Aorta (tissue), 5 donors: ENCODE data around the gene HBZ. TPM values are rescaled to one million over a fixed set of nuclear protein-coding genes. Genes with fewer than 3 reads are reported as not detected.

Experiments used
- ATAC-seq: fragments of 200-7000 bp; cut with Tn5 transposase; one replicate; pipeline ENCODE4 v1.9.1; 2022; ENCODE audit warnings: moderate library complexity; ENCODE audit not compliant: low FRiP score
- DNase-seq, 2 donors: peaks; one replicate each; pipeline ENCODE4 v3.0.0-alpha.2; 2020
- H3K27ac ChIP-seq, 2 donors: one replicate each; pipeline ENCODE4 v1.5.1; 2013; ENCODE audit warnings: low read length in 2 of 2, mild to moderate bottlenecking in 2 of 2, moderate library complexity in 2 of 2, control low read depth in 1 of 2, inconsistent platforms in 1 of 2, low read depth in 1 of 2
- H3K27me3 ChIP-seq, 2 donors: one replicate each; pipeline ENCODE4 v1.6.1; 2013; ENCODE audit warnings: control low read depth in 1 of 2, low read length in 1 of 2, mild to moderate bottlenecking in 1 of 2, moderate library complexity in 1 of 2; ENCODE audit not compliant: insufficient read depth in 2 of 2, control insufficient read depth in 1 of 2
- H3K36me3 ChIP-seq, 2 donors: one replicate each; pipeline ENCODE4 v1.6.1; 2013; ENCODE audit warnings: control low read depth in 1 of 2, low read length in 1 of 2, mild to moderate bottlenecking in 1 of 2; ENCODE audit not compliant: insufficient read depth in 2 of 2, control insufficient read depth in 1 of 2
- H3K4me1 ChIP-seq, 2 donors: one replicate each; pipeline ENCODE4 v1.6.1; 2013; ENCODE audit warnings: low read length in 2 of 2, control low read depth in 1 of 2, mild to moderate bottlenecking in 1 of 2, moderate library complexity in 1 of 2; ENCODE audit not compliant: insufficient read depth in 2 of 2, control insufficient read depth in 1 of 2
- H3K4me3 ChIP-seq, 2 donors: one replicate each; pipeline ENCODE4 v1.5.1; 2013; ENCODE audit warnings: low read length in 2 of 2, control low read depth in 1 of 2, mild to moderate bottlenecking in 1 of 2
- H3K9me3 ChIP-seq: one replicate; pipeline ENCODE4 v1.6.1; 2013; ENCODE audit warnings: mild to moderate bottlenecking, low read length; ENCODE audit not compliant: control insufficient read depth
- WGBS, 2 donors: extraction: QIAGEN DNeasy Blood & Tissue Kit; methylation state at CpG; one replicate each; pipeline ENCODE4 v1.1.7; 2013; 5-methylcytosine and 5-hydroxymethylcytosine counted together
- intact Hi-C, 2 donors: fragments of 100-400 bp; cut with DNase I; formaldehyde crosslinking; loops; one replicate each; pipeline versions ENCODE4 v1.14.2 to v1.15.0; 2022
- polyA plus RNA-seq, 2 donors: library from polyadenylated mRNA; stranded (reverse); fragments of 200-250 nt; gene quantifications; one replicate each; pipeline ENCODE4 v1.2.3, GENCODE V29; 2013
- total RNA-seq, 2 donors: library from RNA; stranded (reverse); fragmentation: NEBNext Ultra II Directional; extraction: Animal tissue kit (Norgen Biotek cat#: 25700); gene quantifications; one replicate each; pipeline ENCODE4 v1.2.1, GENCODE V29; 2021
- donor health status: healthy with polysubstance abuse.
- donor health status: Bipolar disorder and iron deficiency.
- donor health status: DM: no; HTN: no; CAD: no.
- donor health status: DM: no; HTN: no; CAD: no.
- donor health status: DM: yes; HTN: yes; CAD: no.

Gene HBZ
- total and polyA plus RNA-seq, 4 donors, result not detected

GRCh38 chr16:129075-129474 lies 23.4 kb upstream of the HBZ start:
- H3K4me1 ChIP-seq, result no peaks in the 10 kb centered on the region
- H3K36me3 ChIP-seq, result peaks cover 0 to 2% of the 10 kb centered on the region in 2 donors
- DNase-seq (peak in 1 of 2 donors; percentile 24), ATAC-seq (no peak)
- WGBS, 2 donors, result 99 to 100% methylated on average over 2 of the region's 2 CpGs
- no peaks in the 10 kb centered on the region for H3K27me3 ChIP-seq
- intact Hi-C loops, result no loop called here
- H3K4me3 ChIP-seq, result no peak overlapping the region
- no peaks in the 10 kb centered on the region for H3K9me3 ChIP-seq
- H3K27ac ChIP-seq, result no peak overlapping the region

- 94% methylated on average over 15 of the region's 15 CpGs for WGBS, 2 donors
- Histone ChIP-seq H3K4me3 (no peak overlapping the region), H3K27ac (no peak overlapping the region), H3K9me3 (no peaks in the 10 kb centered on the region), H3K36me3 (peaks cover 0 to 2% of the 10 kb centered on the region in 2 donors), H3K4me1 (no peaks in the 10 kb centered on the region), H3K27me3 (no peaks in the 10 kb centered on the region)
- no peak for DNase-seq
- no peak for ATAC-seq
- intact Hi-C loops, result no loop called here
Observed at GRCh38 chr16:130533-131173, 21.8 kb upstream of the HBZ start.

DNA sequence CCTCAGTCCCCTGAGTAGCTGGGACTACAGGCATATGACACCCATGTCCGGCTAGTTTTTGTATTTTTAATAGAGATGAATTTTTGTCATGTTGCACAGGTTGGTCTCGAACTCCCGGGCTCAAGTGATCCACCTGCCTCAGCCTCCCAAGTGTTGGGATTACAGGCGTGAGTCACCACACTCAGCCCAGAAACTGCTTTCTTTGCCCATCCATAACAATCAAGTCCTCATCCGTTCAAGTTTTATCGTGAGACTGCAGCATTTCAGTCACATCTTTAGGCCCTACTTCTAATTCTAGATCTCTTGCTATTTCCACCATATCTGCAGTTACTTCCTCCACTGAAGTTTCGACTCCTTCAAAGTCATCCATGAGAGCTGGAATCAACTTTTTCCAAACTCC lies 20.3 kb upstream of the HBZ start:
- H3K9me3 ChIP-seq, result no peaks in the 10 kb centered on the region
- no peak overlapping the region for H3K27ac ChIP-seq
- H3K27me3 ChIP-seq, result no peaks in the 10 kb centered on the region
- intact Hi-C loops, result no loop called here
- 92 to 95% methylated on average over 7 of the region's 7 CpGs for WGBS, 2 donors
- no peak overlapping the region for H3K4me3 ChIP-seq
- ATAC-seq (no peak), DNase-seq (no peak)
- no peaks in the 10 kb centered on the region for H3K4me1 ChIP-seq
- H3K36me3 ChIP-seq, result peaks cover 0 to 2% of the 10 kb centered on the region in 2 donors

GRCh38 chr16:133716-134115 lies 18.7 kb upstream of the HBZ start:
- Histone ChIP-seq H3K27ac (no peak overlapping the region), H3K9me3 (no peaks in the 10 kb centered on the region), H3K36me3 (peaks cover 0 to 2% of the 10 kb centered on the region in 2 donors), H3K4me1 (no peaks in the 10 kb centered on the region), H3K4me3 (no peak overlapping the region), H3K27me3 (no peaks in the 10 kb centered on the region)
- intact Hi-C loops, result no loop called here
- 91 to 96% methylated on average over 2 of the region's 2 CpGs for WGBS, 2 donors
- ATAC-seq (no peak), DNase-seq (no peak)

DNA sequence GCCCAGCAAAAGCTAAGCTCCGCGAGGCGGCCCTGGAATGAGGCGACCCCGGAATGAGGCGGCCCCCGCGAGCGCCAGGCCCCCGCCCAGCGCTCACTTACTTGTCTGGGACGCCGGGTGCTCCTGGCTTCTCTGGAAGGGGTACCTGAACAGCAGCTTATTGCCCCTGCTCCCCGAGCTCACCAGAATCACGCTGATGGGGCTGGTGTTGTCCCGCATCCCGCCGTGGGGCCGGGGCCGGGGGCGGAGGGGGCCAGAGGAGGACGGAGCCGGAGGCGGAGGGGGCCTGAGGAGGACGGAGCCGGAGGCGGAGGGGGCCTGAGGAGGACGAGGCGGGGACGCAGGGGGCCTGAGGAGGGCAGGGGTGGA lies 14.4 kb upstream of the HBZ start:
- WGBS, 2 donors, result 1 to 2% methylated on average over 26 to 30 of the region's 30 CpGs
- peak in 1 of 2 donors; percentile 56 for DNase-seq
- peak; percentile 52 for ATAC-seq

DNA sequence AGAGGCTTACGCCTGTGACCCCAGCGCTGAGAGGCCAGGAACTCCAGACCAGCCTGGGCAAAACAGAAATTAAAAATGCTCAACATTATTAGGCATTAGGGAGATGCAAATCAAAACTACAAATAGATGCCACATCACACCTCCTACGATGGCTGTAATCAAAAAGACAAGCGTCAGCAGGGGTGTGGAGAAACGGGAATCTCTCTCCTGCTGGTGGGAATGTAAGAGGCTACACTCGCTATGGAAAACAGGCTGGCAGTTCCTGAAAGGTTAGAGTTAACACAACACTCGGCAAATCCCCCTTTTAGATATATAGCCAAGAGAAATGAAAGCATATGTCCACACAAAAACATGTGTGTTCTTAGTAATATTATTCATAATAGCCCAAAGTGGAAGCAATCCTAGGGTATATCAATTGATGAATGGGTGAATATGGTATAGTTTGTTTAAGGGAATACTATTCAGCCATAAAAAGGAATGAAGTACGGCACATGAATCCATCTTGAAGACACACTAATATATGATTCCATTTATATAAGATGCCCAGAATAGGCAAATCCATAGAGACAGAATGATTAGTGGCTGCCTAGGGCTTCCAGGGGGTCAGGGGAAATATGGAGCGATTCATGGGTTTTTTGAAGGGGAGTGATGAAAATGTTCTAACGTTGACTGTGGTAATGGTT lies 12.1 kb upstream of the HBZ start:
- Histone ChIP-seq H3K4me1 (no peaks in the 10 kb centered on the region), H3K4me3 (no peak overlapping the region), H3K27me3 (no peaks in the 10 kb centered on the region), H3K9me3 (no peaks in the 10 kb centered on the region), H3K27ac (no peak overlapping the region), H3K36me3 (no peaks in the 10 kb centered on the region)
- intact Hi-C loops, result no loop called here
- 47 to 57% methylated on average over 10 of the region's 10 CpGs for WGBS, 2 donors
- DNase-seq (no peak), ATAC-seq (no peak)

More for the DNA sequence above, 14.4 kb upstream of the HBZ start:
- Histone ChIP-seq H3K9me3 (no peaks in the 10 kb centered on the region), H3K4me3 (peak overlapping the region; percentile 92 to 98), H3K27ac (no peak overlapping the region), H3K4me1 (no peaks in the 10 kb centered on the region), H3K36me3 (no peaks in the 10 kb centered on the region), H3K27me3 (no peaks in the 10 kb centered on the region)
- intact Hi-C loops, result no loop called here

GRCh38 chr16:142405-142967 lies 10.0 kb upstream of the HBZ start:
- WGBS, 2 donors, result 71 to 76% methylated on average over 12 of the region's 12 CpGs
- no peaks in the 10 kb centered on the region for H3K36me3 ChIP-seq
- no peaks in the 10 kb centered on the region for H3K27me3 ChIP-seq
- H3K4me3 ChIP-seq, result no peak overlapping the region
- no peak overlapping the region for H3K27ac ChIP-seq
- intact Hi-C loops, result no loop called here
- ATAC-seq (no peak), DNase-seq (no peak)
- no peaks in the 10 kb centered on the region for H3K9me3 ChIP-seq
- no peaks in the 10 kb centered on the region for H3K4me1 ChIP-seq

DNA sequence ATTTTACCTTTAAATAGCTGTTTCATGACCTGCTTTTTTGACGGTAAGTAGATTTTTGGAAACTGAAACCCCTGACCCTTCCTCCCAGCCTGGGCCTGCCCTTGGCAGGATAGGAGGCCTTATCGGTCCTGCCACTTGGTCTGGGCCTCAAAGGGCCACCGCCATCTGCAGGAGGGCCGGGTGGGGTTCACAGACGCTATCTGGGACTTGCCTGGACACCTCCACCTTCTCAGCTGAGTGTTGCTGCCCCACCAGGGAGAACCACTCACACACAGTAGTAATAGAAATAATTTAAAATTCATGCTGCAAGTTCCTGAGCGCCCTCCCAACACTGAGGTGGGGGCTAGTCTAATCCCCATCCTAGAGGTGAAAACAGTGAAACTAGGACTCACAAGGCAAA lies 9.4 kb upstream of the HBZ start:
- DNase-seq, result no peak
- Histone ChIP-seq H3K9me3 (no peaks in the 10 kb centered on the region), H3K4me3 (no peak overlapping the region), H3K27ac (no peak overlapping the region), H3K4me1 (no peaks in the 10 kb centered on the region), H3K36me3 (no peaks in the 10 kb centered on the region), H3K27me3 (no peaks in the 10 kb centered on the region)
- ATAC-seq, result no peak
- WGBS, 2 donors, result 81% methylated on average over 6 of the region's 6 CpGs
- intact Hi-C loops, result no loop called here

GRCh38 chr16:143456-143855 lies 9.0 kb upstream of the HBZ start:
- DNase-seq (no peak), ATAC-seq (no peak)
- H3K4me1 ChIP-seq, result no peaks in the 10 kb centered on the region
- no peak overlapping the region for H3K4me3 ChIP-seq
- H3K27me3 ChIP-seq, result no peaks in the 10 kb centered on the region
- H3K9me3 ChIP-seq, result no peaks in the 10 kb centered on the region
- no peaks in the 10 kb centered on the region for H3K36me3 ChIP-seq
- no peak overlapping the region for H3K27ac ChIP-seq
- WGBS, 2 donors, result 54 to 56% methylated on average over 6 of the region's 6 CpGs
- intact Hi-C loops, result no loop called here
